Neural progenitor cell (in vitro differentiated cells): ENCODE results near the gene CDCA4. TPM values are rescaled to one million over a fixed set of nuclear protein-coding genes. Genes with fewer than 3 reads are reported as not detected.
"Not testable (repeated sequence)": the region's sequence is repeated elsewhere in the genome, so short reads cannot be mapped to it uniquely, and the experiment has no call there.

Experiments
- DNase-seq: peaks from one replicate; pipeline ENCODE4 v3.0.0-alpha.2; 2016; ENCODE audit warnings: low spot score
- H2AFZ ChIP-seq: fragments of 200-600 bp; sonication (generic); replicated peaks from 2 replicates; pipeline ENCODE4 v1.6.1; 2016; ENCODE audit warnings: antibody characterized with exemption
- H3F3A ChIP-seq: fragments of 200-600 bp; sonication (generic); 2 replicates; pipeline ENCODE4 v1.6.1; 2016; ENCODE audit warnings: antibody characterized with exemption, low read depth
- H3K27ac ChIP-seq: fragments of 200-600 bp; sonication (generic); 2 replicates; pipeline ENCODE4 v1.5.1; 2016; ENCODE audit warnings: mild to moderate bottlenecking
- H3K27me3 ChIP-seq: fragments of 200-600 bp; sonication (generic); 2 replicates; pipeline ENCODE4 v1.6.1; 2016; ENCODE audit warnings: mild to moderate bottlenecking, moderate library complexity
- H3K36me3 ChIP-seq: fragments of 200-600 bp; sonication (generic); 2 replicates; pipeline ENCODE4 v1.5.1; 2016
- H3K4me1 ChIP-seq: fragments of 200-600 bp; sonication (generic); 2 replicates; pipeline ENCODE4 v1.6.1; 2016; ENCODE audit warnings: mixed run types
- H3K4me2 ChIP-seq: fragments of 200-600 bp; sonication (generic); 2 replicates; pipeline ENCODE4 v1.6.1; 2016
- H3K4me3 ChIP-seq: fragments of 200-600 bp; sonication (generic); 2 replicates; pipeline ENCODE4 v1.5.1; 2016
- H3K79me2 ChIP-seq: fragments of 200-600 bp; sonication (generic); 2 replicates; pipeline ENCODE4 v1.6.1; 2016; ENCODE audit warnings: low read depth
- H3K9ac ChIP-seq: fragments of 200-600 bp; sonication (generic); 2 replicates; pipeline ENCODE4 v1.6.1; 2016
- H3K9me3 ChIP-seq: fragments of 200-600 bp; sonication (generic); 2 replicates; pipeline ENCODE4 v1.5.1; 2016; ENCODE audit warnings: low read depth
- H4K20me1 ChIP-seq: fragments of 200-600 bp; sonication (generic); 2 replicates; pipeline ENCODE4 v1.6.1; 2016; ENCODE audit warnings: low read depth
- H3K27ac Mint-ChIP-seq: 3 replicates; pipeline ENCODE4 v1.8.0; 2021; ENCODE audit warnings: mixed read lengths
- H3K27me3 Mint-ChIP-seq: 2 replicates; pipeline ENCODE4 v1.8.0; 2022; ENCODE audit warnings: low read depth, mild to moderate bottlenecking, inconsistent platforms, moderate library complexity, mixed read lengths; ENCODE audit not compliant: insufficient read depth
- H3K36me3 Mint-ChIP-seq: 3 replicates; pipeline ENCODE4 v1.8.0; 2021; ENCODE audit warnings: mixed read lengths
- H3K4me1 Mint-ChIP-seq: 3 replicates; pipeline ENCODE4 v1.8.0; 2021; ENCODE audit warnings: mixed read lengths
- H3K4me3 Mint-ChIP-seq: 3 replicates; pipeline ENCODE4 v1.8.0; 2021; ENCODE audit warnings: mild to moderate bottlenecking, moderate library complexity, mixed read lengths
- H3K9me3 Mint-ChIP-seq: 3 replicates; pipeline ENCODE4 v1.8.0; 2020; ENCODE audit warnings: mixed read lengths
- CTCF ChIP-seq: fragments of 200-600 bp; sonication (generic); IDR thresholded peaks from 2 replicates; pipeline ENCODE4 v1.5.1; 2017; ENCODE audit warnings: antibody characterized with exemption, mild to moderate bottlenecking
- EZH2 ChIP-seq: fragments of 200-600 bp; sonication (generic); IDR thresholded peaks from 2 replicates; pipeline ENCODE4 v1.6.1; 2017; ENCODE audit warnings: antibody characterized with exemption, mild to moderate bottlenecking, moderate library complexity
- EZH2phosphoT487 ChIP-seq: fragments of 200-600 bp; sonication (generic); IDR thresholded peaks from 2 replicates; pipeline ENCODE4 v1.6.1; 2017; ENCODE audit warnings: antibody characterized with exemption
- total RNA-seq: library from RNA; depleted of rRNA; stranded (reverse); fragments of >200 nt; gene quantifications from 2 replicates; pipeline ENCODE4 v1.2.3, GENCODE V29; 2015; ENCODE audit warnings: low replicate concordance

The CDCA4 gene
- total RNA-seq, 1 donor from 2014 or later: 56.6 TPM

DNA sequence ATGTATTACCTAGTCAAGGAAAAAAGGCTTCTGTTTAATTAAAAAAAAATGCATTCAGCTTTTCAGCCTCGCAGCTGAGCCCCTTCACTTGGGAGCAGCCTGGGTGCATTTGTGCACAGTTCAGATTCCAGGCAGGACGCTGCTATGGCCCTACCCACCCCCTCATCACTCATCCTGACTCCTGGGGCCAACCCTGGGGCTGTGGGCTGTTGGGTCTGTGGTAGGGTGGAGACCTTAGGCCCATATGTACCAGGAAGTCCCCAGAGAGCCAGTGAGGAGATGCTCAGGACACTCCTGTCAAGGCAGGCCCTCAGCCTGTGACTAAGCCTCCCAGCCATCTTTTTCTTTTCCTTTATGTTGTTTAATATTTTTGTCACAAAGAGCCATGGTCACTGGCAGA is 9.3 kb upstream of the CDCA4 start:
- TF ChIP-seq CTCF (no peak), EZH2 (no peak), EZH2phosphoT487 (no peak)
- peaks cover 3% of the 10 kb centered on the region for H3K4me1 Mint-ChIP-seq
- H4K20me1 ChIP-seq: no peaks in the 10 kb centered on the region
- H2AFZ ChIP-seq: no peak overlapping the region
- H3K27ac ChIP-seq: no peak overlapping the region
- no peak overlapping the region for H3K27ac Mint-ChIP-seq
- no peak for DNase-seq
- no peaks in the 10 kb centered on the region for H3K36me3 ChIP-seq
- H3K4me3 ChIP-seq: no peak overlapping the region
- H3K9me3 ChIP-seq: no peaks in the 10 kb centered on the region
- peaks cover 4% of the 10 kb centered on the region for H3K9me3 Mint-ChIP-seq
- no peaks in the 10 kb centered on the region for H3K36me3 Mint-ChIP-seq
- no peaks in the 10 kb centered on the region for H3F3A ChIP-seq
- H3K4me2 ChIP-seq: no peak overlapping the region
- H3K4me1 ChIP-seq: no peaks in the 10 kb centered on the region
- peaks cover 19% of the 10 kb centered on the region for H3K27me3 Mint-ChIP-seq
- no peak overlapping the region for H3K9ac ChIP-seq
- peaks cover 54% of the 10 kb centered on the region for H3K27me3 ChIP-seq
- no peak overlapping the region for H3K4me3 Mint-ChIP-seq
- H3K79me2 ChIP-seq: no peaks in the 10 kb centered on the region

GRCh38 chr14:105029402-105029801 is 8.5 kb upstream of the CDCA4 start:
- Histone ChIP-seq H3K27me3 (peaks cover 46% of the 10 kb centered on the region), H3K27ac (no peak overlapping the region), H3F3A (no peaks in the 10 kb centered on the region), H3K9me3 (no peaks in the 10 kb centered on the region), H3K36me3 (no peaks in the 10 kb centered on the region), H3K79me2 (no peaks in the 10 kb centered on the region), H3K4me2 (no peak overlapping the region), H3K9ac (no peak overlapping the region), H3K4me1 (no peaks in the 10 kb centered on the region), H2AFZ (no peak overlapping the region), H4K20me1 (no peaks in the 10 kb centered on the region), H3K4me3 (no peak overlapping the region)
- H3K4me1 Mint-ChIP-seq: peaks cover 3% of the 10 kb centered on the region
- TF ChIP-seq EZH2 (no peak), CTCF (no peak), EZH2phosphoT487 (no peak)
- DNase-seq: no peak
- H3K27me3 Mint-ChIP-seq: peaks cover 18% of the 10 kb centered on the region
- peaks cover 4% of the 10 kb centered on the region for H3K9me3 Mint-ChIP-seq
- H3K27ac Mint-ChIP-seq: no peak overlapping the region
- no peak overlapping the region for H3K4me3 Mint-ChIP-seq
- no peaks in the 10 kb centered on the region for H3K36me3 Mint-ChIP-seq

DNA sequence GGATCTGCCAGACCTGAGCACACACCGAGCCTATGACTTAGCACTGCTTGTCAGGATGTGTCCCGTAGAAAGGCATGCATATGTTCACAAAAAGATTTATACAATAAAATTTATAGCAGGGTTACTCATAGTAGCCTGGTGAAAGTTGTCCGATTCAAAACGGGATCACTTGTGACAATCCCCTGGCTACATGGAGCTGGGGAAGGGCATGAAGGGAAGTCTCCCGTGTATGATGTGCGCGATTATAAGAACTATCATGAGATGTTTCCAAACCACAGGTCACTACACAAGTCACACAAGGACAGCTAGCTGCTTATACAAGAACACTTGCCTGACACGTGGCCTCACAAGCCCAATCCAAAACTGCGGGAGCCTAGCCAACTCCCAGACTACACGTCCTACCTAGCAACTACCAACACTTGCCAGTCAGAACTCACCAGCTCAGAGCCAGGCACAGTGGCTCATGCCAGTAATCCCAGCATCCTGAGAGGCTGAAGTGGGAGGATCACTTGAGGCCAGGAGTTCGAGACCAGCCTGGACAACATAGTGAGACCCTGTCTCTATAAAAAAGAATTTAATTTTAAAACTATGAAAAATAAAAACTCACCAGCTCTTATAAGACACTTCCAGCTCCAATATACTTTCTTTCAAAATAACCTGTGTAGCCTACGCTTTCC is 7.5 kb upstream of the CDCA4 start:
- TF ChIP-seq CTCF (no peak), EZH2 (no peak), EZH2phosphoT487 (no peak)
- no peak overlapping the region for H3K27ac Mint-ChIP-seq
- no peak overlapping the region for H3K4me3 Mint-ChIP-seq
- H3K9me3 Mint-ChIP-seq: no peaks in the 10 kb centered on the region
- Histone ChIP-seq H3K27me3 (peaks cover 36% of the 10 kb centered on the region), H3K36me3 (no peaks in the 10 kb centered on the region), H3K4me1 (no peaks in the 10 kb centered on the region), H3F3A (no peaks in the 10 kb centered on the region), H3K4me3 (no peak overlapping the region), H3K9ac (no peak overlapping the region), H3K79me2 (no peaks in the 10 kb centered on the region), H3K27ac (no peak overlapping the region), H4K20me1 (no peaks in the 10 kb centered on the region), H2AFZ (no peak overlapping the region), H3K9me3 (no peaks in the 10 kb centered on the region), H3K4me2 (no peak overlapping the region)
- H3K36me3 Mint-ChIP-seq: no peaks in the 10 kb centered on the region
- no peak for DNase-seq
- H3K4me1 Mint-ChIP-seq: peaks cover 8% of the 10 kb centered on the region
- peaks cover 8% of the 10 kb centered on the region for H3K27me3 Mint-ChIP-seq

DNA sequence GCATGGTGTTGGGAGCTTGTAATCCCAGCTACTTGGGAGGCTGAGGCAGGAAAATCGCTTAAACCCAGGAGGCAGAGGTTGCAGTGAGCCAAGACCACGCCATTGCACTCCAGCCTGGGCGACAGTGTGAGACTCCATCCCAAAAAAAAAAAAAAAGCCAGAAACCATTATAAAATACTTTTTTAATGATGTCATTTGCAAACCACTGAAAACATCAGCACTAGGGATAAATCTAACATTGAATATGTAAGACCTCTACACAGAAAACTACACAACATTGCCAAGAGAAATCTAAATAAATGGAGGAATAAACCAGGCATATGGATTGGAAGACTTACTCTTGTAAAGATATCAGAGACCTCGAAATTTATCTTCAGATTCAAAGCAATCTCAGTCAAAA is 6.8 kb upstream of the CDCA4 start:
- not testable (repeated sequence) for H4K20me1 ChIP-seq, H3K36me3 ChIP-seq, H3K4me1 ChIP-seq, H3K9me3 Mint-ChIP-seq, DNase-seq, H3K79me2 ChIP-seq, H3K36me3 Mint-ChIP-seq, H3K27ac ChIP-seq, H3K9ac ChIP-seq, H3F3A ChIP-seq, H2AFZ ChIP-seq, H3K4me3 ChIP-seq, H3K4me3 Mint-ChIP-seq, H3K4me2 ChIP-seq, H3K9me3 ChIP-seq, H3K27ac Mint-ChIP-seq, H3K27me3 Mint-ChIP-seq
- H3K4me1 Mint-ChIP-seq: peaks cover 13% of the 10 kb centered on the region
- H3K27me3 ChIP-seq: peaks cover 30% of the 10 kb centered on the region
